Measurements from ENCODE around the gene ZCCHC17. TPM values are rescaled to one million over a fixed set of nuclear protein-coding genes. Genes with fewer than 3 reads are reported as not detected.

The ZCCHC17 gene
- total RNA-seq, 1 experiment from 2014 or later, result 48.8 TPM

- no TSS peak for BruUV-seq (replicated peaks)
- Histone ChIP-seq H3K27me3 (replicated peaks; ENCODE audit: insufficient read depth, low read depth, low read length, poor library complexity) (no peaks in the 10 kb centered on the region), H3K27ac (ENCODE audit: low read depth, low read length, poor library complexity, severe bottlenecking) (no peak overlapping the region), H3K36me3 (ENCODE audit: insufficient read depth, low read length, poor library complexity, severe bottlenecking) (peaks cover 44% of the 10 kb centered on the region), H3K4me1 (ENCODE audit: insufficient read depth, low read length, poor library complexity, severe bottlenecking) (no peaks in the 10 kb centered on the region), H3K4me3 (ENCODE audit: low read depth, low read length, poor library complexity, severe bottlenecking) (no peak overlapping the region), H3K9me3 (ENCODE audit: low read depth, low read length, poor library complexity, severe bottlenecking) (no peaks in the 10 kb centered on the region)
- POLR2A ChIA-PET (ENCODE audit: low non-redundant PET), result no interaction called here
- no peak for TF ChIP-seq CTCF (conservative IDR thresholded peaks at IDR 0.05; ENCODE audit: low read depth, low read length)
- TF ChIP-seq EZH2 (IDR thresholded peaks at IDR 0.05; ENCODE audit: borderline replicate concordance, low read depth, low read length, poor library complexity, severe bottlenecking), result no peak
- CTCF ChIA-PET, result no interaction called here
- DNase-seq (ENCODE audit: low spot score), result no peak
- intact Hi-C loops (cut with micrococcal nuclease; ENCODE audit: unreplicated experiment), result no loop called here
These were observed 39.6 kb upstream of the ZCCHC17 start for GRCh38 chr1:31257213-31257612.

- CTCF ChIA-PET, result no interaction called here
- no peak for TF ChIP-seq EZH2 (IDR thresholded peaks at IDR 0.05; ENCODE audit: borderline replicate concordance, low read depth, low read length, poor library complexity, severe bottlenecking)
- no peak for TF ChIP-seq CTCF (conservative IDR thresholded peaks at IDR 0.05; ENCODE audit: low read depth, low read length)
- Histone ChIP-seq H3K27me3 (replicated peaks; ENCODE audit: insufficient read depth, low read depth, low read length, poor library complexity) (no peaks in the 10 kb centered on the region), H3K4me1 (ENCODE audit: insufficient read depth, low read length, poor library complexity, severe bottlenecking) (no peaks in the 10 kb centered on the region), H3K36me3 (ENCODE audit: insufficient read depth, low read length, poor library complexity, severe bottlenecking) (peaks cover 52% of the 10 kb centered on the region), H3K4me3 (ENCODE audit: low read depth, low read length, poor library complexity, severe bottlenecking) (no peak overlapping the region), H3K9me3 (ENCODE audit: low read depth, low read length, poor library complexity, severe bottlenecking) (no peaks in the 10 kb centered on the region), H3K27ac (ENCODE audit: low read depth, low read length, poor library complexity, severe bottlenecking) (no peak overlapping the region)
- POLR2A ChIA-PET (ENCODE audit: low non-redundant PET), result no interaction called here
- intact Hi-C loops (cut with micrococcal nuclease; ENCODE audit: unreplicated experiment), result no loop called here
- DNase-seq (ENCODE audit: low spot score), result no peak
- no TSS peak for BruUV-seq (replicated peaks)
These were observed 38.3 kb upstream of the ZCCHC17 start for GRCh38 chr1:31258581-31258980.

GRCh38 chr1:31259746-31260145, 37.1 kb upstream of the ZCCHC17 start:
- TF ChIP-seq CTCF (conservative IDR thresholded peaks at IDR 0.05; ENCODE audit: low read depth, low read length), result no peak
- no peak for TF ChIP-seq EZH2 (IDR thresholded peaks at IDR 0.05; ENCODE audit: borderline replicate concordance, low read depth, low read length, poor library complexity, severe bottlenecking)
- BruUV-seq (replicated peaks), result no TSS peak
- H3K4me1 ChIP-seq (ENCODE audit: insufficient read depth, low read length, poor library complexity, severe bottlenecking), result no peaks in the 10 kb centered on the region
- H3K27me3 ChIP-seq (replicated peaks; ENCODE audit: insufficient read depth, low read depth, low read length, poor library complexity), result no peaks in the 10 kb centered on the region
- H3K9me3 ChIP-seq (ENCODE audit: low read depth, low read length, poor library complexity, severe bottlenecking), result no peaks in the 10 kb centered on the region
- no peak overlapping the region for H3K4me3 ChIP-seq (ENCODE audit: low read depth, low read length, poor library complexity, severe bottlenecking)
- intact Hi-C loops (cut with micrococcal nuclease; ENCODE audit: unreplicated experiment), result no loop called here
- H3K27ac ChIP-seq (ENCODE audit: low read depth, low read length, poor library complexity, severe bottlenecking), result no peak overlapping the region
- CTCF ChIA-PET, result no interaction called here
- H3K36me3 ChIP-seq (ENCODE audit: insufficient read depth, low read length, poor library complexity, severe bottlenecking), result peaks cover 57% of the 10 kb centered on the region
- POLR2A ChIA-PET (ENCODE audit: low non-redundant PET), result no interaction called here
- no peak for DNase-seq (ENCODE audit: low spot score)
